Measurements from ENCODE around the gene ZNF362.

Gene ZNF362

GRCh38 chr1:33244809-33245186 lies 11.5 kb upstream of the ZNF362 start:
- Histone ChIP-seq H3K4me3 (ENCODE audit: low read depth, low read length) (no peak overlapping the region), H3K4me1 (ENCODE audit: control insufficient read depth, insufficient read depth, low read length) (peaks cover 39% of the 10 kb centered on the region), H3K9ac (ENCODE audit: low read length) (no peak overlapping the region), H3K27ac (ENCODE audit: low read depth, low read length) (no peak overlapping the region; the same call in 1 of the 2 replicates), H3K9me3 (ENCODE audit: control insufficient read depth, insufficient read depth, low read depth, low read length) (no peaks in the 10 kb centered on the region), H3K27me3 (ENCODE audit: control insufficient read depth, insufficient read depth, low read length) (0 out of 2 replicates have a peak, but pooled peaks cover 3% of the 10 kb centered on the region), H3K36me3 (ENCODE audit: control insufficient read depth, insufficient read depth, low read length) (no peaks in the 10 kb centered on the region)

- H3K9me3 ChIP-seq (ENCODE audit: control insufficient read depth, insufficient read depth, low read depth, low read length), result no peaks in the 10 kb centered on the region
- H3K36me3 ChIP-seq (ENCODE audit: control insufficient read depth, insufficient read depth, low read length), result no peaks in the 10 kb centered on the region
- no peak overlapping the region for H3K4me3 ChIP-seq (ENCODE audit: low read depth, low read length)
- H3K27ac ChIP-seq (ENCODE audit: low read depth, low read length), result no peak overlapping the region
- H3K4me1 ChIP-seq (ENCODE audit: control insufficient read depth, insufficient read depth, low read length), result peaks cover 39% of the 10 kb centered on the region
- peaks cover 8% of the 10 kb centered on the region; the same call in 1 of the 2 replicates for H3K27me3 ChIP-seq (ENCODE audit: control insufficient read depth, insufficient read depth, low read length)
- H3K9ac ChIP-seq (ENCODE audit: low read length), result no peak overlapping the region
Observed at GRCh38 chr1:33246171-33246570, 10.1 kb upstream of the ZNF362 start.

- H3K4me3 ChIP-seq (ENCODE audit: low read depth, low read length), result no peak overlapping the region
- H3K9me3 ChIP-seq (ENCODE audit: control insufficient read depth, insufficient read depth, low read depth, low read length), result no peaks in the 10 kb centered on the region
- peaks cover 13% of the 10 kb centered on the region; the same call in 1 of the 2 replicates for H3K27me3 ChIP-seq (ENCODE audit: control insufficient read depth, insufficient read depth, low read length)
- no peak overlapping the region for H3K9ac ChIP-seq (ENCODE audit: low read length)
- no peaks in the 10 kb centered on the region for H3K36me3 ChIP-seq (ENCODE audit: control insufficient read depth, insufficient read depth, low read length)
- no peak overlapping the region for H3K27ac ChIP-seq (ENCODE audit: low read depth, low read length)
- H3K4me1 ChIP-seq (ENCODE audit: control insufficient read depth, insufficient read depth, low read length), result peaks cover 39% of the 10 kb centered on the region
Observed at GRCh38 chr1:33247545-33247944, 8.7 kb upstream of the ZNF362 start.

GRCh38 chr1:33248244-33248643 lies 8.0 kb upstream of the ZNF362 start:
- no peaks in the 10 kb centered on the region for H3K9me3 ChIP-seq (ENCODE audit: control insufficient read depth, insufficient read depth, low read depth, low read length)
- peaks cover 13% of the 10 kb centered on the region; the same call in 1 of the 2 replicates for H3K27me3 ChIP-seq (ENCODE audit: control insufficient read depth, insufficient read depth, low read length)
- H3K27ac ChIP-seq (ENCODE audit: low read depth, low read length), result no peak overlapping the region
- no peak overlapping the region for H3K9ac ChIP-seq (ENCODE audit: low read length)
- no peak overlapping the region for H3K4me3 ChIP-seq (ENCODE audit: low read depth, low read length)
- H3K36me3 ChIP-seq (ENCODE audit: control insufficient read depth, insufficient read depth, low read length), result no peaks in the 10 kb centered on the region
- peaks cover 39% of the 10 kb centered on the region for H3K4me1 ChIP-seq (ENCODE audit: control insufficient read depth, insufficient read depth, low read length)

DNA sequence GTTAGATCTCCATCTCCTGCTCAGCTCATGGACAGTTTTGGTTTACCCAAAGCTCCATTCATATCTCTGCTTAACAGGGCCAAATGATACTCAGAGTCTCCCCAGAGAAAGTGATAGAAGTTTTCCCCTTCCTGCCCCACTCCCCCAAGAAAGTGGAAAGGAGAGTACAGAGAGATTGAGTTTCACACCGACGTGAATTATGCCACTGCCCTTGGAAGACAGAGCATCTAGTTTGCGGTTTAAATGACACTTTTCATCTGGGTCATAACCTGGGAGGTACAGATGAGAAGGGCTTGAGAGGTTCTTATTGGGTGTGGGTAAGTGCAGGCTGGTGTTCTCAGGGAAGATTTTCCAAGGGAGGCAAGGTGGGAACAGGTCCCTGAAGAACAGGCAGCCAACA lies 6.9 kb upstream of the ZNF362 start:
- H3K9ac ChIP-seq (ENCODE audit: low read length), result no peak overlapping the region
- H3K27me3 ChIP-seq (ENCODE audit: control insufficient read depth, insufficient read depth, low read length), result peaks cover 13% of the 10 kb centered on the region; the same call in 1 of the 2 replicates
- peaks cover 33% of the 10 kb centered on the region for H3K4me1 ChIP-seq (ENCODE audit: control insufficient read depth, insufficient read depth, low read length)
- no peaks in the 10 kb centered on the region for H3K36me3 ChIP-seq (ENCODE audit: control insufficient read depth, insufficient read depth, low read length)
- no peaks in the 10 kb centered on the region for H3K9me3 ChIP-seq (ENCODE audit: control insufficient read depth, insufficient read depth, low read depth, low read length)
- H3K4me3 ChIP-seq (ENCODE audit: low read depth, low read length), result no peak overlapping the region
- H3K27ac ChIP-seq (ENCODE audit: low read depth, low read length), result no peak overlapping the region

DNA sequence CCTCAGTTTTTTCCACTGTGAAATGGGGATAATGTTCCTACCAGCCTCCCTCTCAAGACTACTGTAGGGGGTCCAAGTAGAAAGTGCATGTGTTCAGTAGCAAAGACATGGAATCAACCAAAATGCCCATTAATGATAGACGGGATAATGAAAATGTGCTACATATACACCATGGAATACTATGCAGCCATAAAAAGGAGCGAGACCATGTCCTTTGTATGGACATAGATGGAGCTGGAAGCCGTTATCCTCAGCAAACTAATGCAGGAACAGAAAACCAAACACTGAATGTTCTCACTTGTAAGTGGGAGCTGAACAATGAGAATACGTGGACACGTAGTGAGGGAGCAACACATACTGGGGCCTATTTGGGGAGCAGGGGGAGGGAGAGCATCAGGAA lies 6.1 kb upstream of the ZNF362 start:
- H3K9me3 ChIP-seq (ENCODE audit: control insufficient read depth, insufficient read depth, low read depth, low read length), result no peaks in the 10 kb centered on the region
- H3K27ac ChIP-seq (ENCODE audit: low read depth, low read length), result no peak overlapping the region
- peaks cover 13% of the 10 kb centered on the region; the same call in 1 of the 2 replicates for H3K27me3 ChIP-seq (ENCODE audit: control insufficient read depth, insufficient read depth, low read length)
- H3K36me3 ChIP-seq (ENCODE audit: control insufficient read depth, insufficient read depth, low read length), result no peaks in the 10 kb centered on the region
- no peak overlapping the region for H3K4me3 ChIP-seq (ENCODE audit: low read depth, low read length)
- peaks cover 25% of the 10 kb centered on the region for H3K4me1 ChIP-seq (ENCODE audit: control insufficient read depth, insufficient read depth, low read length)
- H3K9ac ChIP-seq (ENCODE audit: low read length), result no peak overlapping the region

DNA sequence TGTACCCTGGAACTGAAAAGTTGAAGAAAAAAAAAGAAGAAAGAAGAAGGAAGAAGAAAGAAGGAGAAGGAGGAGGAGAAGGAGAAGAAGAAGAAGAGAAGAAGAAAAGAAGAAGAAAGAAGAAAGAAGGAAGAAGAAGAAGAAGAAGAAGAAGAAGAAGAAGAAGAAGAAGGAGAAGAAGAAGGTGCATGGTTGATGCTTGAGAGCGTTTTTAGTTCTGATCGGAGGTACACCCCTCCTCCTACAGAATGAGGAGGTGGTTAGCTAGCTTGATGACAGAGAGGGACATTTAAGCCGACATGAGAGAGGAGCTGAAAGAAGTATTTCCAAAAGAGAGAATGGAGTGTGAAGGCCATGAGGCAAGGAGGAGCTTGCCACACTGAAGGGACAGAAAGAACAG lies 5.6 kb upstream of the ZNF362 start:
- no peak overlapping the region for H3K4me3 ChIP-seq (ENCODE audit: low read depth, low read length)
- H3K27ac ChIP-seq (ENCODE audit: low read depth, low read length), result no peak overlapping the region
- no peaks in the 10 kb centered on the region for H3K9me3 ChIP-seq (ENCODE audit: control insufficient read depth, insufficient read depth, low read depth, low read length)
- no peak overlapping the region for H3K9ac ChIP-seq (ENCODE audit: low read length)
- peaks cover 22% of the 10 kb centered on the region for H3K4me1 ChIP-seq (ENCODE audit: control insufficient read depth, insufficient read depth, low read length)
- H3K36me3 ChIP-seq (ENCODE audit: control insufficient read depth, insufficient read depth, low read length), result no peaks in the 10 kb centered on the region
- H3K27me3 ChIP-seq (ENCODE audit: control insufficient read depth, insufficient read depth, low read length), result peaks cover 13% of the 10 kb centered on the region; the same call in 1 of the 2 replicates

DNA sequence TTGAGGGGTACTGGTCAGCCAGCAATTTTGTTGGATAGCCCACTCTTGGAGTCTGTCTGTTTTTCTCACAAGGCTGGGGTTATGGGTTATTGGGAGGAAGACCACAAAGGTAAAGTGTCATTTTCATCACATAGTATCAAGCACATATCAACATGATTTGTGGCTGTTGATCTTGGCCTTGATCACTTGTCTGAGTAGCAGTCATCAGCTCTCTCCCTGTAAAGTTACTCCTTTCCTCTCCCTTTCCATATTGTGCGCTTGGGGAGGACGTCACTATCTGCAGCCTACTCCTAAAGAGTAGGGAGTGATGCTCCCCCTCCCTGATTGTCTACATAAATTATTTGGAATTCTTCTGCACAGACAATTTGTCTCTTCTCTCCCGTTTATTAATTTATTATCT lies 1.8 kb upstream of the ZNF362 start:
- H3K4me1 ChIP-seq (ENCODE audit: control insufficient read depth, insufficient read depth, low read length), result peaks cover 17% of the 10 kb centered on the region
- peaks cover 10% of the 10 kb centered on the region; the same call in 1 of the 2 replicates for H3K27me3 ChIP-seq (ENCODE audit: control insufficient read depth, insufficient read depth, low read length)
- no peaks in the 10 kb centered on the region for H3K9me3 ChIP-seq (ENCODE audit: control insufficient read depth, insufficient read depth, low read depth, low read length)
- no peak overlapping the region for H3K9ac ChIP-seq (ENCODE audit: low read length)
- no peaks in the 10 kb centered on the region for H3K36me3 ChIP-seq (ENCODE audit: control insufficient read depth, insufficient read depth, low read length)
- H3K4me3 ChIP-seq (ENCODE audit: low read depth, low read length), result no peak overlapping the region
- no peak overlapping the region for H3K27ac ChIP-seq (ENCODE audit: low read depth, low read length)

DNA sequence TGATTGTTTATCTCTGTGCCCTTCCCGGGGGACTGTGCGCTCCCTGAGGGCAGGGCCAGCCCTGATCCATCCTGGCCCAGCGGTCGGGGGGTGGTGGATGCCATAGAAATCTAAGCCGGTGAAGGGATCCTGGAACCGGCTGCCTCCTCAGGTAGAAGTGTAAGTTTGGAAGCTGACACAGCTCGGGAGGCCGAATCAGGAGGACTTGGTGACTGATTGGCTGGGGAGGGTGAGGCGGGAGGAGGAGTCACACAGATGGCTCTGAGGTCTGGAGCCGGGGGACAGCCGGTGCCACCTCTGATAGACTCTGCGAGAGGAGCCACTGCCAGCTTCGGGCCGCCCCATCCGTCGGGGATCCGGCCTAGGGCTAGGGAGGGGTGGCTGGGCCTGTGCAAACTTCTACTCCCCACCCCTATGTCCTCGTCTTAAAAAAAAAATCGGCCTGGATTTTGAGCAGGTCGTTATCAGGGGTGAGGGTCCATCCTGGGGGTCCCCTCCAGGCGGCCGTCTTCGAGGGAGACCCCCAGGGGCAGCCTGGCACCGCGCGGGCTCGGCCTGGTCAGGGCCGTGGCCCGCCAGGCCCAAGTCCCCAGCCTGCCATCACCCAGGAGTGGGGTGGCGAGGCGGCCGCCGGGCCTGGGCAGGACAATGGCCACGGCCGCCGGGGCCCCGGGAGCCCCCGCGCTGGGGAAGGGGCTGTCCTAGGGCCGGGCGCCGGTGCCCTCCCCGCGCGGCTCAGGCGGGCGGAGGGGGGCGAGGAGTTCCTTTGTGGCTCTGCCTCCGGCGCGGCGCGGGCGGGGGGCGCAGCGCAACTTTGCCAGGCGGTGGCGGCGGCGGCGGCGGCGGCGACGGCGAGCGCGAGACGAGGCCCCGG lies 708 bp upstream of the ZNF362 start:
- peaks cover 10% of the 10 kb centered on the region; the same call in 1 of the 2 replicates for H3K27me3 ChIP-seq (ENCODE audit: control insufficient read depth, insufficient read depth, low read length)
- H3K36me3 ChIP-seq (ENCODE audit: control insufficient read depth, insufficient read depth, low read length), result no peaks in the 10 kb centered on the region
- peaks cover 21% of the 10 kb centered on the region for H3K4me1 ChIP-seq (ENCODE audit: control insufficient read depth, insufficient read depth, low read length)
- peak overlapping the region; percentile 60 for H3K9ac ChIP-seq (ENCODE audit: low read length)
- H3K27ac ChIP-seq (ENCODE audit: low read depth, low read length), result no peak overlapping the region
- no peaks in the 10 kb centered on the region for H3K9me3 ChIP-seq (ENCODE audit: control insufficient read depth, insufficient read depth, low read depth, low read length)
- H3K4me3 ChIP-seq (ENCODE audit: low read depth, low read length), result peak overlapping the region; percentile 58

GRCh38 chr1:33256221-33256470 lies 146 bp upstream of the ZNF362 start:
- Histone ChIP-seq H3K4me1 (ENCODE audit: control insufficient read depth, insufficient read depth, low read length) (peaks cover 26% of the 10 kb centered on the region), H3K27me3 (ENCODE audit: control insufficient read depth, insufficient read depth, low read length) (peaks cover 5% of the 10 kb centered on the region; the same call in 1 of the 2 replicates), H3K4me3 (ENCODE audit: low read depth, low read length) (peak overlapping the region; percentile 28; the same call in 1 of the 2 replicates), H3K9ac (ENCODE audit: low read length) (no peak overlapping the region), H3K27ac (ENCODE audit: low read depth, low read length) (no peak overlapping the region), H3K36me3 (ENCODE audit: control insufficient read depth, insufficient read depth, low read length) (no peaks in the 10 kb centered on the region), H3K9me3 (ENCODE audit: control insufficient read depth, insufficient read depth, low read depth, low read length) (no peaks in the 10 kb centered on the region)

GRCh38 chr1:33257207-33257771 lies 997 bp downstream of the ZNF362 start:
- Histone ChIP-seq H3K4me3 (ENCODE audit: low read depth, low read length) (peak overlapping the region; percentile 89), H3K27ac (ENCODE audit: low read depth, low read length) (peak overlapping the region; percentile 85; the same call in 1 of the 2 replicates), H3K4me1 (ENCODE audit: control insufficient read depth, insufficient read depth, low read length) (peaks cover 28% of the 10 kb centered on the region), H3K36me3 (ENCODE audit: control insufficient read depth, insufficient read depth, low read length) (no peaks in the 10 kb centered on the region), H3K9ac (ENCODE audit: low read length) (peak overlapping the region; percentile 85), H3K27me3 (ENCODE audit: control insufficient read depth, insufficient read depth, low read length) (no peaks in the 10 kb centered on the region), H3K9me3 (ENCODE audit: control insufficient read depth, insufficient read depth, low read depth, low read length) (no peaks in the 10 kb centered on the region)

Data from HUES6 (cell line).